RPMI8226 (cell line): ENCODE results near the gene TBPL1.
"Not testable (repeated sequence)": the region's sequence is repeated elsewhere in the genome, so short reads cannot be mapped to it uniquely, and the experiment has no call there.

Experiments
- DNase-seq: peaks from one replicate; pipeline ENCODE4 v3.0.0-alpha.2; 2015

Gene TBPL1

DNA sequence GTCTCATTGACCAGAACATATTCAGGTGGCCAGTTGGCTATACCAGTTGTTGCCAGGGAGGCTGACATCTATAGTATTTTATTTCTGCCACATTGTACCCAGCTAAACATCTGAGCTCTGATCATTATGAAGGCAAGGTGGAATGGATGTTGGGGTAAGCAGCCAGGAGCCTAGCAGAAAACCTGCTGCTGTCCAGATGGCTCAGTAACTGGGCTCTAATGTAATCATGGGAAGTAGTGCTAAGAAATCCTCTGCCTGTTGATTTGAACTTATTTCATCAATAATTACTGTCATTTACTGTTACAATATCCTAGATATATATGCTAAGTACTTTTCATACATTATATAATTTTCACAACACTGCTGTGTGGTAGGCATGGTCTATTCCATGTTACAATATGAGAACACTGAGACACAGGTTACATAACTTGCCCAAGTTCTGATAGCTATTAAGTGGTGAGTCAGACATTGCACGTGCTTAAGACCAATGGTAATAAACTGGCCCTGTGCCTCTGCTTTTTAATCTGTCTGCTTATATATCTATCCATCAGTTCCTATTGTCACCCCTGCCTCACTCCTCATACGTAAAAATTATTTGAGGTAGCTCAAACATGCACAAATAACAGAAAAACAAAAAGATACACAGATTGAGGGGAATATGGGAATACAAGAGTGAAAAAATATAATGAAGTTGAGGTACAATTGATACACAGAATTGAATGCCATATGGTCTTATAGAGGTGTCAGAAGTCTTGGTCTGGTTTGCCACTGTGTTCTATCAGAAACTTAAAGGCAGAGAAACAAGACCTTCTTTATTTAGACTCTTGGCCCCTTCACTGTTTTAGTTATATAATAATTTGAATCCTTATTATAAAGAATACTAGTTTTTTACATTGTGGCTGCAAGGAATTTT lies 25.2 kb downstream of the TBPL1 start:
- DNase-seq: no peak

GRCh38 chr6:133978896-133979240 lies 25.8 kb downstream of the TBPL1 start:
- no peak for DNase-seq

- DNase-seq: not testable (repeated sequence)
Observed at GRCh38 chr6:133979269-133979963, 26.4 kb downstream of the TBPL1 start.

DNA sequence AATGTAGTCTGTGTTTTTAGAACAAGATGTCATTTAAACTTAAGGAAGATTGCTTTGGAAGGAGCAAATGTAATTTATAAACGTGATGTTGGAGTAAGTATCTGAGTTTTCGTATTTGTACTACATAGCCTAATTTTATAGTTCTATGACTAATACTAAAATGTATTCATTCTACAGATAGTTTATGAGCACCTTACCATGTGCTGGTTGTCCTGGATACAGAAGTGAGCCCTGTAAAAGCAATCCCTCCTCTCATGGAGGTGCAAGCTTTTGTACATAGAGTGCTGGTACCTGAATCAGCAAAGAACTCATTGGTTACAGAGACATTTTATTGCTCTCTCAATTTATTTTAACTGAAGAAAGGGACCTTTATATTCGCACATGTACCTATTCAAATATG lies 27.1 kb downstream of the TBPL1 start:
- no peak for DNase-seq

- DNase-seq: no peak
Observed at GRCh38 chr6:133983099-133983939, 30.3 kb downstream of the TBPL1 start.

DNA sequence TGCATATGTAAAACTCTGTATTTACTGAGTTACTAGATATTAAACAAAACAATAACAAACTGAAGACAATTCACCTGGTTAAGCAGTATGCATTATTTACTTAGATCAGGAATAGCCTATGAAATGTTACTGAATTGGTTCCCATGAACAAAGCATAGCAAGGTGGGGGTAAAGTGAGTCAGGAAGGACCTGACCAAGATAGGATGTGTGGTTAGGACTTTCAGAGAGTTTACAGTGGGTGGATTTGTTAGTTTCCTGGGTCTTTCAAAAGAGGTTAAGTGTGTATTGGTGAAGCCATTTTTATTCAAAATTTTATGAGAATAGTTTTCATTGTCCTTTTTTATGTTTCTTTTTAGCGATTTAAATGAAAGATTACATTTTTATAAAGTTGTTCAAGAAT lies 32.9 kb downstream of the TBPL1 start:
- DNase-seq: no peak

GRCh38 chr6:133986942-133987341 lies 33.9 kb downstream of the TBPL1 start:
- DNase-seq: no peak

GRCh38 chr6:133989525-133989924 lies 36.5 kb downstream of the TBPL1 start:
- DNase-seq: no peak

GRCh38 chr6:133990321-133990720 lies 37.3 kb downstream of the TBPL1 start:
- no peak for DNase-seq

GRCh38 chr6:133991096-133991593 lies 38.1 kb downstream of the TBPL1 start:
- DNase-seq: no peak

DNA sequence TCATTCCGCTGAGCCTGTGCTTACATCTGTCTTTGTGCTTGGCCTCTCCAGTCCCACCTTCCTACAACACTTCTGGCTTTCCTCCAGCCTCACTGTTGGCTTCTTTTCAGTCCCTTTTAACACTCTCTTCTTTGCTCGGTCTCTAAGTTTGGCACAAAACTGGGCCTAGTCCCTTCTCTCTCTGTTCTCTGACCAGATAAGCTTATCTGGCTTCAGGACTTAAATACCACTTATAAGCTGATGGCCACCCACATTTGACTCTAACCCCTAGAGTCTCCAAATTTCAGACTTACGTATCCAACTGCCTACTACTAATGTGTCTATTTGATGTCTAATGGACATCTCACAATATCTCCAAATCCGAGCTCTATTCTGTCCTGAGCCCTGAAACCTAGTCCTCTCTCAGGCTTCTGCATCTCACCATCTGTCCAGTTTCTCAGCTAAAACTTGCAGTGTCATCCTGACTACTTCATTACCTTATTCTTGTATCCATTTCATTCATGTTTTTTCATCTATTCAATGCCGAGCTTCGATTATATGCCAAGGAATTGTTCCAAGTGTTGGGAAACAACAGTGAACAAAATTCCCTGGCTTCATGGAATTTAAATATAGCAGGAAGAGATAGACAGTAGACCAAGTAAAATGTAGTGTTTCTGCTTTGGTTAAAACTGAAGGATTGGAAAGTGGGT lies 40.1 kb downstream of the TBPL1 start:
- DNase-seq: no peak

GRCh38 chr6:133995296-133995695 lies 42.3 kb downstream of the TBPL1 start:
- no peak for DNase-seq

DNA sequence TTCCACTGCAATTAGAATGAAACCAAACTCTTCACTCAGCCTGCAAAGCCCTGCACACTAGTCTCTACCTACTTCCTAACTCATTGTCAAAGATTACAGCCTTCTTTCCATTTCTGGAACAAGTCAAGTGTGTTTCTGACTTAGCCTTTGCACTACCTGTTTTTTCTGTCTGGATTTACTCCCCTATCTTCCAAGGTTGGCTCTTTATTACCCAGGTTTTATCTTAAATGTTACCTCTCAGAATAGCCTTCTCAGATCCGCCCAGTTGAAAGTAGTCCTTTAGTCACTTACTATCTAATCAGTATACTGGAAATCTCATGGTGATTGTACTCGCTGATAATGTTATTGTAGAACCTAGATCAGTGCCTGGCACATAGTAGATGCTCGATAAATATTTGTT lies 42.7 kb downstream of the TBPL1 start:
- DNase-seq: no peak

DNA sequence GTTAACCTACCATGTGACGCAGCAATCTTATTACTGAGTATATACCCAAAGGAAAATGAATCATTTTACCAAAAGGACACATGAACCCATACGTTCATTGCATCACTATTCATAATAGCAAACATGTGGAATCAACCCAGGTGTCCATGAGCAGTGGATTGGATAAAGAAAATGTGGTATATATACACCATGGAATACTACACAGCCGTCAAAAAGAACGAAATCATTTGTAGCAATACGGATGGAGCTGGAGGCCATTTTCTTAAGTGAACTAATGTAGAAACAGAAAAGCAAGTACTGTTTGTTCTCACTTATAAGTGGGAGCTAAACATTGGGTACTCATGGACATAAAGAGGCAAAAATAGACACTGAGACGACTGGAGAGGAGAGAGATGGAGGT lies 44.2 kb downstream of the TBPL1 start:
- no peak for DNase-seq

DNA sequence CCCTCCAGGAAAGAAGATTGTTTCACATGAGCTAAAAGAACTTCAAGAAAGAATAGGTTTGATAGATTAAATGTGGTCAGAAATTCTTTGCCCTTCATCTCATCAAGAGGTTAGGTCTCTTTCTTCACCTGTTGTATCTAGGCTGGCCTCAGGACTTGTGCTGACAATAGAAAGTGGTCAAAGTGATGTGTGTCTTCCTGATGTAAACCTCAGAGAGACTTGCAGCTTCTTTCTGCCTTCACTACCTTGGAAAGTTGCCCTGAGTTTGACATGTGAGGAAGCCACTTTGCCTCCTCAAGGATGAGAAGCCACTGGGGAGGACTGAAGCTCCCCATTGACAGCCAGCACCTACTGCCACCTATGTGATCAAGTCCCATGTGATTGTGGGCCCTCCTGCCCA lies 46.3 kb downstream of the TBPL1 start:
- peak; percentile 54 for DNase-seq

DNA sequence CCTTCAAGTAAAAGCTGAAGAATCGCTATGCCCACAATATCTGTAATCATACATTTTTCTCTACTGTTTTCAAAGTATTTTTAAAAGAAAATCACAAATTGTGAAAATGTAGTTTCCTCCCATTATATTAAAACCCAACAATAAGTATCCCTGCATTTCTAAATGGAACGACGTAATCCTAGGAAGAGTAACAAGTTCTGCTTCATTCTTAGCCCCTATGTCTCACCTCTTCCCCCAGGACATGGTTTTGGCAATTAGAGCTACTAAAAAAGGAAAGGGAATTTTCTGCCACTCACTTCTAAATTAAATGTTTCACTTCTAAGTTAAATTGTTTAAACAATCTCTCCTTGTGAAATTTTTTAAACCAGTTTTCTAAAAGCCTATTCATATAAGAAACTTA lies 47.4 kb downstream of the TBPL1 start:
- no peak for DNase-seq

- DNase-seq: peak; percentile 58
Observed at GRCh38 chr6:134002821-134003220, 49.8 kb downstream of the TBPL1 start.

- no peak for DNase-seq
Observed at GRCh38 chr6:134003542-134003951, 50.5 kb downstream of the TBPL1 start.

DNA sequence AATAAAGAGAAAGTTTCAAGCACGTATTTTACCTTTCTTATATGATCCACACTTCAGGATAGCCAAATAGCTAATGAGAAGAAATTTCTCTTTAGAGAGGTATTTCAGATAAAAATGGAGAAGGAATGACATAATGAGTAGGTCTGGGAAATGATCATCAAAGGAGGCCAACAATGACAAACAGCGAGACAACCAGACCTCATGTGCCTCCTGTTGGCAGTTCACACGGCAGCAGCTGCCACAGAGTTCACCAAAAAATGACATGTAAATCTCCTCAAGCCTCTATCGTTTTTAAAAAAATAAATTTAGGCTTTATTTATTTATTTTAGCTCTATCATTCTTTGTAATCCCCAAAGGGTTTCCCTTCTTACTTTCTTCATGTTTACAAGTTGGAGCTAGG lies 51.7 kb downstream of the TBPL1 start:
- no peak for DNase-seq

DNA sequence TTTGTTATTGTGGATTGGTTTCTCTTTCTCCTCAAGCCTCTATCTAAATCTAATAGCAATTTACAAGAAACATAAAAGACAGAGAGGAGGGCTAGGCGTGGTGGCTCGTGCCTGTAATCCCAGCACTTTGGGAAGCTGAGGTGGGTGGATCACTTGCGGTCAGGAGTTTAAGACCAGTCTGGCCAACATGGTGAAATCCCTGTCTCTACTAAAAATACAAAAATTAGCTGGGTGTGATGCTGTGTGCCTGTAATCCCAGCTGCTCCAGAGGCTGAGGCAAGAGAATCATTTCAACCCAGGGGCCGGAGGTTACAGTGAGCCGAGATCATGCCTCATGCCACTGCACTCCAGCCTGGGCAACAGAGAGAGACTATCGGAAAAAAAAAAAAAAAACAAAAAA lies 52.8 kb downstream of the TBPL1 start:
- no peak for DNase-seq

DNA sequence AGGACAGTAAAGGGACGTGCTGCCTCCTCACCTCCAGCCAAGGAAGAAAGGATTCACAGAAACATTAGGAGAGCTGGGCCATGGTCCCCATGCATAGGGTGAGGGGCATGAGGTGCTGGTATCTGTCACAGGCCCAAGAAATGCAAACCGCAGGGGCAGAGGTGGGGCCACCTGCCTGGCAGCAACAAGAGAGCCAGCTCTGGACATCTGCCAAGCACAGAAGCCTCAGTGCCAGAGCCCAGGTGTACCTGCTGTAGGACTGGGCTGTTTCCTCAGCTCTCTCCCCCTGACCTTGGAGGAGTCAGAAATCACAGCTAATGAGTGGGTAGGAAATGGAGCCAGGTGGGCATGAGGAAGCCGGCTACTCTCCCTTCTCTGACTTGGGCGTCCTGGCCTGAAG lies 54.1 kb downstream of the TBPL1 start:
- DNase-seq: peak; percentile 94

DNA sequence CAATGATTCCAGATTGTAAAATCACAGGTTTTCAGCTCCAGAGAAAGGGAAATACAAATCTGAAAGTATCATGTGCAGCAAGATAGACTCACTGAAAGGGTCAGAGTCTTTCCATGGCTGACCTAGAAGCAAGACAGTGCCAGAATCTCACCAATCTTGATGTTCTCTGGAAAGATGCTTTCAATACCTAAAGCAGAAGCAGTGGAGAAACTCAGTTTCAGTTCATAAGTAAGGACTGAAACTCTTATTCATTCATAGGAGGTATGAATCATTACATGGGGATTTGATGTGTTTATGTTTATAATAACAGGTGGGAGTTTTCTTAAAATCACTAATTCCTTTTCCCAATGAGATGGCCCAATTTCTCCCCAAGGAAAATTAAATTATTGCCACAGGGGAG lies 56.9 kb downstream of the TBPL1 start:
- peak; percentile 35 for DNase-seq

DNA sequence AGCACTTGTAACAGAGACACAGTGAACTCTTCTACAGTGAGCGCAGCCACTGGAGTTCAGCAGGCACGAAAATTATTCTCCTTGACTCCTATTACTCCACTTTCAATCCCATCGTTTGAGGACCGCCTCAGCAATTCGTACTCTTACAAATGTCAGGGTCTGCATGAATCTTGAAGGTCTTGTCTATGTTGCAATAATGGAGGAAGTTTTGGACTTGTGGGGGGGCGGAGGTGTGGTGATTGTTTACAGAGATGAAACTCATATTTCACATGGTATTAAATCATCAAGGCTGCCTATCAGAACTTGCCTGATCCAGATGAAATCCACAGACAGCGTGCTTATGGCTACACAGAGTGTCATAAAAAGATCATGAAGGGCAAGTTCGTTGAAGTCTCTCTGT lies 57.4 kb downstream of the TBPL1 start:
- DNase-seq: no peak
